ENCODE measurements around the gene PDK2. TPM values are rescaled to one million over a fixed set of nuclear protein-coding genes. Genes with fewer than 3 reads are reported as not detected.

Gene PDK2
- total and polyA plus RNA-seq, 9 of the 15 experiments (the other 6 are each of a cell fraction or from before 2014, with no cell fraction given), result 0.03 to 2.5 (median 1.4) TPM

DNA sequence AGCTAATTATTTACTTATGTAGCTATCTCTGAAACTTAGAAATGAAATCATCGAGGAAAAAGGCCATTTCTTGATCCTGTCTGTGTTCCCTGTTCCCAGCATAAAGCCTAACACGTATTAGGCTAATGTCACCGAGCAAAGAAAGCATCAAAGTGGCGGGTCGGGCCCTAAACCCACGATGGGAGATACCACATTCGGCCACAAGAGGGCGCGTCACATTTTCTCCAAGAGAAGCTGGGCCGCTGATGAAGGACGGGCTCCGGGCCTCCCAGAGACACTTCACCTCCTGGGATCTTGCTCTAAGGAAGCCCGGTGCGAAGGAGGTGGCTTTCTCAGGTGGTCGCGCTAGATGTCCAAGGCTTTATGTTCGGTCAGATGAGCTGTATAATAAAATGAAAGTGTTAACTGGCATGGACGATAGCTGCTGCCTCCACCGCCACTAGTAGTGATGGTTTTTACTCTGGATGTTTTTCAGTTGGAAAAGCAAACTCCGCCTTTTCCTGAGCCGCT is 853 bp upstream of the PDK2 start (continued):
- TF ChIP-seq, protein P1, sequence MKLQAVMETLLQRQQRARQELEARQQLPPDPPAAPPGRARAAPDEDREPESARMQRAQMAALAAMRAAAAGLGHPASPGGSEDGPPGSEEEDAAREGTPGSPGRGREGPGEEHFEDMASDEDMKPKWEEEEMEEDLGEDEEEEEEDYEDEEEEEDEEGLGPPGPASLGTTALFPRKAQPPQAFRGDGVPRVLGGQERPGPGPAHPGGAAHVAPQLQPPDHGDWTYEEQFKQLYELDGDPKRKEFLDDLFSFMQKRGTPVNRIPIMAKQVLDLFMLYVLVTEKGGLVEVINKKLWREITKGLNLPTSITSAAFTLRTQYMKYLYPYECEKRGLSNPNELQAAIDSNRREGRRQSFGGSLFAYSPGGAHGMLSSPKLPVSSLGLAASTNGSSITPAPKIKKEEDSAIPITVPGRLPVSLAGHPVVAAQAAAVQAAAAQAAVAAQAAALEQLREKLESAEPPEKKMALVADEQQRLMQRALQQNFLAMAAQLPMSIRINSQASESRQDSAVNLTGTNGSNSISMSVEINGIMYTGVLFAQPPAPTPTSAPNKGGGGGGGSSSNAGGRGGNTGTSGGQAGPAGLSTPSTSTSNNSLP (IDR thresholded peaks at IDR 0.05; ENCODE audit: borderline replicate concordance, low read depth, low read length), result no peak
- TF ChIP-seq, protein P2, sequence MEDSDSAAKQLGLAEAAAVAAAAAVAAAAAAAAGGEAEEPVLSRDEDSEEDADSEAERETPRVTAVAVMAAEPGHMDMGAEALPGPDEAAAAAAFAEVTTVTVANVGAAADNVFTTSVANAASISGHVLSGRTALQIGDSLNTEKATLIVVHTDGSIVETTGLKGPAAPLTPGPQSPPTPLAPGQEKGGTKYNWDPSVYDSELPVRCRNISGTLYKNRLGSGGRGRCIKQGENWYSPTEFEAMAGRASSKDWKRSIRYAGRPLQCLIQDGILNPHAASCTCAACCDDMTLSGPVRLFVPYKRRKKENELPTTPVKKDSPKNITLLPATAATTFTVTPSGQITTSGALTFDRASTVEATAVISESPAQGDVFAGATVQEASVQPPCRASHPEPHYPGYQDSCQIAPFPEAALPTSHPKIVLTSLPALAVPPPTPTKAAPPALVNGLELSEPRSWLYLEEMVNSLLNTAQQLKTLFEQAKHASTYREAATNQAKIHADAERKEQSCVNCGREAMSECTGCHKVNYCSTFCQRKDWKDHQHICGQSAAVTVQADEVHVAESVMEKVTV (CRISPR knock-in tag; IDR thresholded peaks at IDR 0.05), result 0 out of 2 replicates have a peak, but pooled peaks have one; percentile 27
- TF ChIP-seq, protein P3, sequence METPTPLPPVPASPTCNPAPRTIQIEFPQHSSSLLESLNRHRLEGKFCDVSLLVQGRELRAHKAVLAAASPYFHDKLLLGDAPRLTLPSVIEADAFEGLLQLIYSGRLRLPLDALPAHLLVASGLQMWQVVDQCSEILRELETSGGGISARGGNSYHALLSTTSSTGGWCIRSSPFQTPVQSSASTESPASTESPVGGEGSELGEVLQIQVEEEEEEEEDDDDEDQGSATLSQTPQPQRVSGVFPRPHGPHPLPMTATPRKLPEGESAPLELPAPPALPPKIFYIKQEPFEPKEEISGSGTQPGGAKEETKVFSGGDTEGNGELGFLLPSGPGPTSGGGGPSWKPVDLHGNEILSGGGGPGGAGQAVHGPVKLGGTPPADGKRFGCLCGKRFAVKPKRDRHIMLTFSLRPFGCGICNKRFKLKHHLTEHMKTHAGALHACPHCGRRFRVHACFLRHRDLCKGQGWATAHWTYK (CRISPR knock-in tag; IDR thresholded peaks at IDR 0.05), result 0 out of 2 replicates have a peak, but pooled peaks have one; percentile 47
- no peak for TF ChIP-seq SAFB (IDR thresholded peaks at IDR 0.05; ENCODE audit: borderline replicate concordance, low read depth, low read length)
- no peak for TF ChIP-seq MEF2A (IDR thresholded peaks at IDR 0.05; ENCODE audit: control insufficient read depth, low read depth, low read length)
- no peak for TF ChIP-seq ZNF75A (CRISPR knock-in tag; IDR thresholded peaks at IDR 0.05)
- no peak for TF ChIP-seq PYGO2 (tag; IDR thresholded peaks at IDR 0.05)
- TF ChIP-seq, protein P4, sequence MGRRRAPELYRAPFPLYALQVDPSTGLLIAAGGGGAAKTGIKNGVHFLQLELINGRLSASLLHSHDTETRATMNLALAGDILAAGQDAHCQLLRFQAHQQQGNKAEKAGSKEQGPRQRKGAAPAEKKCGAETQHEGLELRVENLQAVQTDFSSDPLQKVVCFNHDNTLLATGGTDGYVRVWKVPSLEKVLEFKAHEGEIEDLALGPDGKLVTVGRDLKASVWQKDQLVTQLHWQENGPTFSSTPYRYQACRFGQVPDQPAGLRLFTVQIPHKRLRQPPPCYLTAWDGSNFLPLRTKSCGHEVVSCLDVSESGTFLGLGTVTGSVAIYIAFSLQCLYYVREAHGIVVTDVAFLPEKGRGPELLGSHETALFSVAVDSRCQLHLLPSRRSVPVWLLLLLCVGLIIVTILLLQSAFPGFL (CRISPR knock-in tag; IDR thresholded peaks at IDR 0.05), result 0 out of 2 replicates have a peak, but pooled peaks have one; percentile 57
- TF ChIP-seq ZNF584 (CRISPR knock-in tag; IDR thresholded peaks at IDR 0.05; ENCODE audit: low read depth), result no peak
- TF ChIP-seq RBFOX2 (IDR thresholded peaks at IDR 0.05; ENCODE audit: low read depth, low read length), result no peak
- no peak for TF ChIP-seq ELF2 (CRISPR knock-in tag; IDR thresholded peaks at IDR 0.05)
- no peak for TF ChIP-seq NFXL1 (CRISPR knock-in tag; IDR thresholded peaks at IDR 0.05)
- no peak for TF ChIP-seq HNRNPH1 (optimal IDR thresholded peaks at IDR 0.05; ENCODE audit: low read depth, low read length)
- TF ChIP-seq RB1 (IDR thresholded peaks at IDR 0.05; ENCODE audit: low read depth), result peak; percentile 47; the same call in 1 of the 2 replicates
- no peak for TF ChIP-seq DACH1 (IDR thresholded peaks at IDR 0.05; ENCODE audit: partially characterized antibody)
- TF ChIP-seq, protein P5, sequence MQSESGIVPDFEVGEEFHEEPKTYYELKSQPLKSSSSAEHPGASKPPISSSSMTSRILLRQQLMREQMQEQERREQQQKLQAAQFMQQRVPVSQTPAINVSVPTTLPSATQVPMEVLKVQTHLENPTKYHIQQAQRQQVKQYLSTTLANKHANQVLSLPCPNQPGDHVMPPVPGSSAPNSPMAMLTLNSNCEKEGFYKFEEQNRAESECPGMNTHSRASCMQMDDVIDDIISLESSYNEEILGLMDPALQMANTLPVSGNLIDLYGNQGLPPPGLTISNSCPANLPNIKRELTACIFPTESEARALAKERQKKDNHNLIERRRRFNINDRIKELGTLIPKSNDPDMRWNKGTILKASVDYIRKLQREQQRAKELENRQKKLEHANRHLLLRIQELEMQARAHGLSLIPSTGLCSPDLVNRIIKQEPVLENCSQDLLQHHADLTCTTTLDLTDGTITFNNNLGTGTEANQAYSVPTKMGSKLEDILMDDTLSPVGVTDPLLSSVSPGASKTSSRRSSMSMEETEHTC (IDR thresholded peaks at IDR 0.05), result no peak
- no peak for TF ChIP-seq BDP1 (IDR thresholded peaks at IDR 0.05; ENCODE audit: insufficient read depth, insufficient read length)
- TF ChIP-seq, protein P6, sequence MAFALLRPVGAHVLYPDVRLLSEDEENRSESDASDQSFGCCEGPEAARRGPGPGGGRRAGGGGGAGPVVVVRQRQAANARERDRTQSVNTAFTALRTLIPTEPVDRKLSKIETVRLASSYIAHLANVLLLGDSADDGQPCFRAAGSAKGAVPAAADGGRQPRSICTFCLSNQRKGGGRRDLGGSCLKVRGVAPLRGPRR (CRISPR knock-in tag; IDR thresholded peaks at IDR 0.05), result no peak
- no peak for TF ChIP-seq FOXP1 (CRISPR knock-in tag; IDR thresholded peaks at IDR 0.05)
- TF ChIP-seq MBD2 (IDR thresholded peaks at IDR 0.05; ENCODE audit: borderline replicate concordance, low read depth), result no peak
- peak in 1 of 2 experiments; percentile 58; a peak in 1 of 4 replicates for TF ChIP-seq MAZ (CRISPR knock-in tag; conservative IDR thresholded peaks at IDR 0.05 in 1 of 2, IDR thresholded peaks at IDR 0.05 in 1 of 2)

Data from K562 (cell line).